Colon (tissue), 2 donors: ENCODE data around the gene ZNF22.

Source experiments
- FAIRE-seq: peaks from 2 replicates; lab custom pipeline; 2012; peaks lifted over from hg19 to GRCh38; lab: Jason Lieb, UNC
- donor health status: control.
- donor health status: control.

ZNF22 gene

GRCh38 chr10:45000752-45001380, at the start of gene ZNF22:
TSS of gene ZNF22 (plus strand) at chr10:45000923. CDS start at chr10:45003369, 2,446 bp downstream.
- no peak for FAIRE-seq

- no peak for FAIRE-seq
Measured at GRCh38 chr10:44951576-44952226, 49.0 kb upstream of the ZNF22 start.

GRCh38 chr10:44952779-44953231, 47.9 kb upstream of the ZNF22 start:
- no peak for FAIRE-seq

GRCh38 chr10:44954042-44954441, 46.7 kb upstream of the ZNF22 start:
- FAIRE-seq: no peak

GRCh38 chr10:44954962-44955361, 45.8 kb upstream of the ZNF22 start:
- FAIRE-seq: no peak

GRCh38 chr10:44955413-44956070, 45.2 kb upstream of the ZNF22 start:
- no peak for FAIRE-seq

- no peak for FAIRE-seq
Measured at GRCh38 chr10:44956226-44956625, 44.5 kb upstream of the ZNF22 start.

- FAIRE-seq: no peak
Measured at GRCh38 chr10:44956717-44957706, 43.7 kb upstream of the ZNF22 start.

- FAIRE-seq: no peak
Measured at GRCh38 chr10:44958196-44958897, 42.4 kb upstream of the ZNF22 start.

- no peak for FAIRE-seq
Measured at GRCh38 chr10:44958898-44959246, 41.9 kb upstream of the ZNF22 start.

- FAIRE-seq: no peak
Measured at GRCh38 chr10:44959247-44960087, 41.3 kb upstream of the ZNF22 start, which contains the start of gene RASSF4. TSS of gene RASSF4 (plus strand) at chr10:44959802. CDS start at chr10:44970203, 10,401 bp downstream.

GRCh38 chr10:44960088-44960460, 40.6 kb upstream of the ZNF22 start:
- no peak for FAIRE-seq

GRCh38 chr10:44960482-44961229, 40.1 kb upstream of the ZNF22 start:
- no peak for FAIRE-seq

GRCh38 chr10:44961230-44961571, 39.5 kb upstream of the ZNF22 start:
- no peak for FAIRE-seq

- FAIRE-seq: no peak
Measured at GRCh38 chr10:44961931-44962750, 38.6 kb upstream of the ZNF22 start.

- FAIRE-seq: no peak
Measured at GRCh38 chr10:44962870-44963738, 37.6 kb upstream of the ZNF22 start.

- FAIRE-seq: no peak
Measured at GRCh38 chr10:44963772-44964633, 36.7 kb upstream of the ZNF22 start.
